GM23248 (cell line): Measurements from ENCODE around the gene ABHD12.

Experiments used
- EZH2 ChIP-seq: fragments of 200-600 bp; sonication (generic); IDR thresholded peaks from 2 replicates; pipeline ENCODE4 v1.6.1; 2018; ENCODE audit warnings: antibody characterized with exemption, mild to moderate bottlenecking; ENCODE audit not compliant: insufficient read depth, poor library complexity, severe bottlenecking
- EZH2phosphoT487 ChIP-seq: fragments of 200-600 bp; sonication (generic); IDR thresholded peaks from 2 replicates; pipeline ENCODE4 v1.6.1; 2018; ENCODE audit warnings: antibody characterized with exemption, moderate library complexity, mild to moderate bottlenecking, low read depth; ENCODE audit not compliant: insufficient read depth

DNA sequence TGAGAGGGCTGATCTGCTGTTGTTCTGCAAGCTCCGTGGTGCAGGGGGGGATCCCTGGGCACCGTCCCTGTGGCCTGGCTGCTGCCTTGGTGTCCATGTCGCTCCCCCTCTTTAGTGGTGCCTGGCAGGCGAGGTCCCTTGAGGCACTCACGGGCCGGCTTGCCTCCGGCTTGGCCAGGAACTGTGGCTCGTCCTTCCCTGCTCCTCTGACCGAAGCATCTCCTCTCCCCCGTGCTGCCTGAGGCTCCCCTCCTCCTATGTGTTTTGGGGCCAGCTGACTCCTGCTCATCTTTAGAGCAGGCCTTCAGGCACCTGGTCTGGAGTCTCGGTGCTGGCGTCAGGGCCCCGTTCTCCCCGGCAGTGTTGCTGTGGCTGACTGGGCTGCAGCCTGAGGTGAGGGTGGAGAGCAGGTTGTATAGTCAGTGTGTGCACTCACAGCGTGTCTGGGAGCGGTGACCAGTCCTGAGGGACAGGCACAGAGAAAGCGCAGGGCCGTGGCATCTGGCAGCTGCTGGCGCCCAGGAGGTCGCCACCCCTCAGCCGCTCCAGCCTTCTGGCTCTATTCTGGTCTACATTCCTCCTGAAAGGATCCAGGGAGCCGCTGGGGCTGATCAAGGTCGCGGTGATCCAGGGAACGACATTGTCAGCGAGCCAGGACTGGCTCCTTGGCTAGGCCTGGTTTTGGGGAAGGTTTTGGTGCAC is 99.1 kb downstream of the ABHD12 start:
- TF ChIP-seq EZH2 = no peak
- TF ChIP-seq EZH2phosphoT487 = no peak
